8988T (cell line): Measurements from ENCODE around the gene TIMMDC1.
"Not testable (repeated sequence)": the region's sequence is repeated elsewhere in the genome, so short reads cannot be mapped to it uniquely, and the experiment has no call there.

Experiments used
- DNase-seq: peaks from one replicate; pipeline ENCODE4 v3.0.0; 2011

Gene TIMMDC1

GRCh38 chr3:119557877-119558269, 59.5 kb downstream of the TIMMDC1 start:
- DNase-seq = no peak

GRCh38 chr3:119558626-119559317, 60.4 kb downstream of the TIMMDC1 start:
- DNase-seq = no peak

GRCh38 chr3:119559441-119559963, 61.2 kb downstream of the TIMMDC1 start, which contains the start of gene CD80:
CD80 (minus strand) TSS chr3:119559614; CDS start chr3:119557728, 1,886 bp downstream.
- DNase-seq = peak; percentile 35

- no peak for DNase-seq
Observed at GRCh38 chr3:119560160-119560559, 61.8 kb downstream of the TIMMDC1 start.

- DNase-seq = no peak
Observed at GRCh38 chr3:119562307-119562961, 64.1 kb downstream of the TIMMDC1 start.

GRCh38 chr3:119563334-119563733, 65.0 kb downstream of the TIMMDC1 start:
- DNase-seq = not testable (repeated sequence)

GRCh38 chr3:119569156-119569555, 70.8 kb downstream of the TIMMDC1 start:
- no peak for DNase-seq

- DNase-seq = no peak
Observed at GRCh38 chr3:119570229-119570628, 71.9 kb downstream of the TIMMDC1 start.

GRCh38 chr3:119571230-119571629, 72.9 kb downstream of the TIMMDC1 start:
- no peak for DNase-seq

GRCh38 chr3:119571688-119572087, 73.3 kb downstream of the TIMMDC1 start:
- no peak for DNase-seq
